SH-SY5Y (cell line): ENCODE measurements around the gene SLC4A1.

Source experiments
- GATA2 ChIP-seq: IDR thresholded peaks from 2 replicates; pipeline ENCODE4 v1.6.1; 2011; ENCODE audit warnings: mild to moderate bottlenecking, low read depth, low read length
- GATA3 ChIP-seq: IDR thresholded peaks from 2 replicates; pipeline ENCODE4 v1.6.1; 2011; ENCODE audit warnings: low read depth, mild to moderate bottlenecking, low read length, moderate library complexity

GRCh38 chr17:44283344-44284023, 15.5 kb upstream of the SLC4A1 start:
- no peak for TF ChIP-seq GATA3
- TF ChIP-seq GATA2 = no peak
